ENCODE data around the gene LRRC8A.

- no peak for TF ChIP-seq CTCF (IDR thresholded peaks at IDR 0.05)
- no peak for TF ChIP-seq POLR2A (IDR thresholded peaks at IDR 0.05)
These were observed 22.1 kb downstream of the LRRC8A start for GRCh38 chr9:128903871-128904620.
